ENCODE measurements around the gene FBXO22. TPM values are rescaled to one million over a fixed set of nuclear protein-coding genes. Genes with fewer than 3 reads are reported as not detected.

Gene FBXO22
- total and polyA plus RNA-seq, 10 of the 15 experiments (the other 5 are each of a cell fraction or from before 2014, with no cell fraction given): 15.2 to 110 (median 42.8) TPM

- intact Hi-C loops (cut with micrococcal nuclease; ENCODE audit: unreplicated experiment) (loop anchor here (5.0 kb wide), 1 partner anchor 113 kb away; no protein-coding TSS in a partner anchor), in situ Hi-C loops (cut with MboI) (no loop called here)
- Histone ChIP-seq H2AFZ (ENCODE audit: control insufficient read depth, low read depth, low read length) (no peak overlapping the region), H4K20me1 (ENCODE audit: control insufficient read depth, insufficient read depth) (no peaks in the 10 kb centered on the region), H3K9me3 (replicated peaks; ENCODE audit: control insufficient read depth, insufficient read depth, low read length) (no peaks in the 10 kb centered on the region), H3K4me1 (ENCODE audit: control insufficient read depth, insufficient read depth, low read length) (peaks cover 7% of the 10 kb centered on the region), H3K27ac (ENCODE audit: control insufficient read depth, insufficient read depth) (no peak overlapping the region), H3K27me3 (replicated peaks in 1 of 2; ENCODE audit: control insufficient read depth in 2 of 2, insufficient read depth in 2 of 2, low read length in 1 of 2) (no peaks in the 10 kb centered on the region), H3K4me2 (ENCODE audit: control insufficient read depth, insufficient read depth) (no peak overlapping the region), H3K79me2 (ENCODE audit: control insufficient read depth, insufficient read depth, low read length) (peaks cover 9% of the 10 kb centered on the region), H3K4me3 (no peak overlapping the region), H3K36me3 (ENCODE audit: control insufficient read depth in 2 of 2, insufficient read depth in 2 of 2, low read length in 1 of 2) (peaks cover 9 to 10% of the 10 kb centered on the region in 2 experiments; a peak in 3 of 4 replicates), H3K9ac (ENCODE audit: control insufficient read depth, insufficient read depth, low read length) (no peak overlapping the region; the same call in 1 of the 2 replicates)
- DNase-seq (ENCODE audit: low read depth, low spot score) (no peak), FAIRE-seq (no peak), ATAC-seq (peak; percentile 25; the same call in 1 of the 3 replicates)
- RAD21 ChIA-PET (ENCODE audit: unreplicated experiment): interaction anchor here (0.6 to 1.4 kb wide), 3 partner anchors 60 to 899 kb away, joined by 3 to 4 read pairs (median 3); no protein-coding TSS in a partner anchor
- 22% methylated on average over 2 of the region's 2 CpGs for WGBS (ENCODE audit: insufficient coverage, insufficient replicate concordance, low lambda C conversion rate, missing lambda C conversion rate)
- no peak for TF ChIP-seq EGR1 (IDR thresholded peaks at IDR 0.05; ENCODE audit: borderline replicate concordance in 1 of 2, low read depth in 2 of 2, low read length in 2 of 2)
- no peak for TF ChIP-seq SMAD1 (IDR thresholded peaks at IDR 0.05; ENCODE audit: low read depth, partially characterized antibody)
- TF ChIP-seq NFIC (IDR thresholded peaks at IDR 0.05; ENCODE audit: low read depth, low read length): no peak
- no peak for TF ChIP-seq ATF7 (IDR thresholded peaks at IDR 0.05; ENCODE audit: low read depth)
- peak; percentile 57; the same call in 1 of the 2 replicates for TF ChIP-seq SPI1 (IDR thresholded peaks at IDR 0.05; ENCODE audit: borderline replicate concordance, insufficient read depth, low read depth, low read length)
- TF ChIP-seq, protein P1, sequence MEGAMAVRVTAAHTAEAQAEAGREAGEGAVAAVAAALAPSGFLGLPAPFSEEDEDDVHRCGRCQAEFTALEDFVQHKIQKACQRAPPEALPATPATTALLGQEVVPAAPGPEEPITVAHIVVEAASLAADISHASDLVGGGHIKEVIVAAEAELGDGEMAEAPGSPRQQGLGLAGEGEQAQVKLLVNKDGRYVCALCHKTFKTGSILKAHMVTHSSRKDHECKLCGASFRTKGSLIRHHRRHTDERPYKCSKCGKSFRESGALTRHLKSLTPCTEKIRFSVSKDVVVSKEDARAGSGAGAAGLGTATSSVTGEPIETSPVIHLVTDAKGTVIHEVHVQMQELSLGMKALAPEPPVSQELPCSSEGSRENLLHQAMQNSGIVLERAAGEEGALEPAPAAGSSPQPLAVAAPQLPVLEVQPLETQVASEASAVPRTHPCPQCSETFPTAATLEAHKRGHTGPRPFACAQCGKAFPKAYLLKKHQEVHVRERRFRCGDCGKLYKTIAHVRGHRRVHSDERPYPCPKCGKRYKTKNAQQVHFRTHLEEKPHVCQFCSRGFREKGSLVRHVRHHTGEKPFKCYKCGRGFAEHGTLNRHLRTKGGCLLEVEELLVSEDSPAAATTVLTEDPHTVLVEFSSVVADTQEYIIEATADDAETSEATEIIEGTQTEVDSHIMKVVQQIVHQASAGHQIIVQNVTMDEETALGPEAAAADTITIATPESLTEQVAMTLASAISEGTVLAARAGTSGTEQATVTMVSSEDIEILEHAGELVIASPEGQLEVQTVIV (IDR thresholded peaks at IDR 0.05; ENCODE audit: borderline replicate concordance, partially characterized antibody): no peak
- TF ChIP-seq WRNIP1 (IDR thresholded peaks at IDR 0.05; ENCODE audit: borderline replicate concordance, low read depth, low read length): no peak
- no peak for TF ChIP-seq MXI1 (IDR thresholded peaks at IDR 0.05; ENCODE audit: low read depth, low read length)
- no peak for TF ChIP-seq CBX5 (IDR thresholded peaks at IDR 0.05; ENCODE audit: low read depth)
- no peak for TF ChIP-seq GATAD2B (conservative IDR thresholded peaks at IDR 0.05; ENCODE audit: low read depth)
- TF ChIP-seq ZNF384 (IDR thresholded peaks at IDR 0.05; ENCODE audit: borderline replicate concordance, low read depth, low read length): peak; percentile 65; the same call in 1 of the 2 replicates
- TF ChIP-seq MEF2A (IDR thresholded peaks at IDR 0.05; ENCODE audit: insufficient read depth, low read depth, low read length): no peak
- no peak for TF ChIP-seq ZNF217 (IDR thresholded peaks at IDR 0.05)
- TF ChIP-seq, protein P2, sequence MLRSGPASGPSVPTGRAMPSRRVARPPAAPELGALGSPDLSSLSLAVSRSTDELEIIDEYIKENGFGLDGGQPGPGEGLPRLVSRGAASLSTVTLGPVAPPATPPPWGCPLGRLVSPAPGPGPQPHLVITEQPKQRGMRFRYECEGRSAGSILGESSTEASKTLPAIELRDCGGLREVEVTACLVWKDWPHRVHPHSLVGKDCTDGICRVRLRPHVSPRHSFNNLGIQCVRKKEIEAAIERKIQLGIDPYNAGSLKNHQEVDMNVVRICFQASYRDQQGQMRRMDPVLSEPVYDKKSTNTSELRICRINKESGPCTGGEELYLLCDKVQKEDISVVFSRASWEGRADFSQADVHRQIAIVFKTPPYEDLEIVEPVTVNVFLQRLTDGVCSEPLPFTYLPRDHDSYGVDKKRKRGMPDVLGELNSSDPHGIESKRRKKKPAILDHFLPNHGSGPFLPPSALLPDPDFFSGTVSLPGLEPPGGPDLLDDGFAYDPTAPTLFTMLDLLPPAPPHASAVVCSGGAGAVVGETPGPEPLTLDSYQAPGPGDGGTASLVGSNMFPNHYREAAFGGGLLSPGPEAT (IDR thresholded peaks at IDR 0.05; ENCODE audit: low read depth): no peak
- no peak for TF ChIP-seq POU2F2 (IDR thresholded peaks at IDR 0.05; ENCODE audit: borderline replicate concordance, low read depth, low read length)
- no peak for TF ChIP-seq IRF4 (IDR thresholded peaks at IDR 0.05; ENCODE audit: low read depth, low read length)
- CTCF ChIA-PET: interaction anchor here (1.9 kb wide), 1 partner anchor 17 kb away, joined by 8 read pairs; no protein-coding TSS in a partner anchor
- SMC1A ChIA-PET (ENCODE audit: uncharacterized antibody, unreplicated experiment): interaction anchor here (0.7 to 2.4 kb wide), 5 partner anchors 9 to 134 kb away, joined by 3 to 7 read pairs (median 3); no protein-coding TSS in a partner anchor
- POLR2A ChIA-PET: no interaction called here
- no TSS peak for BruUV-seq (replicated peaks)
These were observed 21.8 kb downstream of the FBXO22 start for GRCh38 chr15:75925440-75925839.
